GM23338 (cell line): ENCODE data around the gene HHAT. TPM values are rescaled to one million over a fixed set of nuclear protein-coding genes. Genes with fewer than 3 reads are reported as not detected.

Experiments used
- ATAC-seq: fragments of 200-7000 bp; cut with Tn5 transposase; 3 replicates; pipeline ENCODE4 v1.9.1; 2020
- DNase-seq: peaks from one replicate; pipeline ENCODE4 v3.0.0-alpha.2; 2015; ENCODE audit warnings: low spot score
- H2AFZ ChIP-seq: fragments of 200-600 bp; sonication (generic); 2 replicates; pipeline ENCODE4 v1.8.0; 2016; ENCODE audit warnings: antibody characterized with exemption, mild to moderate bottlenecking, moderate library complexity
- H3F3A ChIP-seq: fragments of 200-600 bp; sonication (generic); replicated peaks from 2 replicates; pipeline ENCODE4 v1.8.0; 2017; ENCODE audit warnings: antibody characterized with exemption, mixed run types, low read depth
- H3K27ac ChIP-seq: fragments of 200-600 bp; sonication (generic); 2 replicates; pipeline ENCODE4 v1.6.1; 2016; ENCODE audit warnings: low read depth
- H3K27me3 ChIP-seq: fragments of 200-600 bp; sonication (generic); 2 replicates; pipeline ENCODE4 v1.8.0; 2016; ENCODE audit warnings: mild to moderate bottlenecking, mixed run types, moderate library complexity; ENCODE audit not compliant: insufficient read depth
- H3K36me3 ChIP-seq: fragments of 200-600 bp; sonication (generic); 2 replicates; pipeline ENCODE4 v1.8.0; 2016; ENCODE audit warnings: mild to moderate bottlenecking; ENCODE audit not compliant: insufficient read depth
- H3K4me1 ChIP-seq: fragments of 200-600 bp; sonication (generic); 2 replicates; pipeline ENCODE4 v1.8.0; 2016; ENCODE audit warnings: mild to moderate bottlenecking, moderate library complexity; ENCODE audit not compliant: insufficient read depth
- H3K4me2 ChIP-seq: fragments of 200-600 bp; sonication (generic); 2 replicates; pipeline ENCODE4 v1.7.1; 2017; ENCODE audit warnings: mixed run types
- H3K4me3 ChIP-seq: fragments of 200-600 bp; sonication (generic); 2 replicates; pipeline ENCODE4 v1.6.1; 2016; ENCODE audit warnings: mixed run types
- H3K79me2 ChIP-seq: fragments of 200-600 bp; sonication (generic); replicated peaks from 2 replicates; pipeline ENCODE4 v1.8.0; 2017; ENCODE audit warnings: mild to moderate bottlenecking; ENCODE audit not compliant: insufficient read depth
- H3K9me2 ChIP-seq: fragments of 200-600 bp; sonication (generic); 2 replicates; pipeline ENCODE4 v1.8.0; 2017; ENCODE audit not compliant: insufficient read depth
- H4K20me1 ChIP-seq: fragments of 200-600 bp; sonication (generic); replicated peaks from 2 replicates; pipeline ENCODE4 v1.8.0; 2017; ENCODE audit warnings: mild to moderate bottlenecking; ENCODE audit not compliant: insufficient read depth
- H3K27ac Mint-ChIP-seq: 2 replicates; pipeline ENCODE4 v1.8.0; 2020; ENCODE audit warnings: inconsistent platforms, mild to moderate bottlenecking, moderate library complexity, mixed read lengths
- H3K27me3 Mint-ChIP-seq: 3 replicates; pipeline ENCODE4 v1.8.0; 2022; ENCODE audit warnings: low read depth, mild to moderate bottlenecking, moderate library complexity, mixed read lengths, inconsistent platforms; ENCODE audit not compliant: insufficient read depth, poor library complexity
- H3K36me3 Mint-ChIP-seq: 3 replicates; pipeline ENCODE4 v1.8.0; 2021; ENCODE audit warnings: low read depth, mild to moderate bottlenecking, inconsistent platforms, moderate library complexity, mixed read lengths
- H3K4me1 Mint-ChIP-seq: 3 replicates; pipeline ENCODE4 v1.8.0; 2020; ENCODE audit warnings: mild to moderate bottlenecking, inconsistent platforms, mixed read lengths
- H3K4me3 Mint-ChIP-seq: 3 replicates; pipeline ENCODE4 v1.8.0; 2021; ENCODE audit warnings: moderate library complexity, mild to moderate bottlenecking, inconsistent platforms, mixed read lengths
- H3K9me3 Mint-ChIP-seq: 3 replicates; pipeline ENCODE4 v1.8.0; 2020; ENCODE audit warnings: moderate library complexity, mild to moderate bottlenecking, inconsistent platforms, mixed read lengths
- CREB1 ChIP-seq: fragments of 250-450 bp; sonication (Bioruptor Pico); IDR thresholded peaks from 2 replicates; pipeline ENCODE4 v1.5.0; 2020; ENCODE audit warnings: low read depth, mild to moderate bottlenecking, moderate library complexity
- EZH2phosphoT487 ChIP-seq: fragments of 200-600 bp; sonication (generic); IDR thresholded peaks from one replicate; pipeline ENCODE4 v1.8.1; 2018; ENCODE audit warnings: antibody characterized with exemption; ENCODE audit not compliant: unreplicated experiment
- JUNB ChIP-seq: IDR thresholded peaks from one replicate; pipeline ENCODE4 v1.6.1; 2016; ENCODE audit warnings: antibody characterized with exemption; ENCODE audit not compliant: unreplicated experiment
- NANOG ChIP-seq: IDR thresholded peaks from 2 replicates; pipeline ENCODE4 v1.6.1; 2016; ENCODE audit warnings: antibody characterized with exemption, borderline replicate concordance
- ZNF114 ChIP-seq: fragments of 250-450 bp; sonication (Bioruptor Pico); IDR thresholded peaks from 2 replicates; pipeline ENCODE4 v1.5.0; 2020; ENCODE audit warnings: mild to moderate bottlenecking, moderate library complexity
- ZNF331 ChIP-seq: fragments of 250-450 bp; sonication (Bioruptor Pico); IDR thresholded peaks from 2 replicates; pipeline ENCODE4 v1.5.0; 2020; ENCODE audit warnings: low read depth, mild to moderate bottlenecking, moderate library complexity
- polyA plus RNA-seq: library from polyadenylated mRNA; unstranded; fragments of >200 nt; fragmentation: Nextera tagmentation; extraction: Ambion mirVana; gene quantifications from 2 replicates; pipeline ENCODE4 v1.2.1, GENCODE V29; 2016
- total RNA-seq: library from RNA; depleted of rRNA; stranded (reverse); fragments of >200 nt; shearing (Covaris generic); gene quantifications from 2 replicates; pipeline ENCODE4 v1.2.3, GENCODE V29; 2014
- TF ChIP-seq, protein P1 (sequence below): fragments of 250-450 bp; sonication (Bioruptor Pico); IDR thresholded peaks from 2 replicates; pipeline ENCODE4 v1.5.0; 2020; ENCODE audit warnings: mild to moderate bottlenecking, moderate library complexity
- TF ChIP-seq, protein P2 (sequence below), 2 experiments: fragments of 200-600 bp in 1 of 2; sonication (generic) in 1 of 2; conservative IDR thresholded peaks; 2 replicates each; pipeline versions ENCODE4 v1.5.1 to v1.6.1; 2016 to 2017; ENCODE audit warnings: antibody characterized with exemption in 2 of 2, low read depth in 2 of 2, mild to moderate bottlenecking in 2 of 2, moderate library complexity in 1 of 2

Gene HHAT
- total and polyA plus RNA-seq, 2 experiments from 2014 or later = 0.11 to 0.66 TPM

DNA sequence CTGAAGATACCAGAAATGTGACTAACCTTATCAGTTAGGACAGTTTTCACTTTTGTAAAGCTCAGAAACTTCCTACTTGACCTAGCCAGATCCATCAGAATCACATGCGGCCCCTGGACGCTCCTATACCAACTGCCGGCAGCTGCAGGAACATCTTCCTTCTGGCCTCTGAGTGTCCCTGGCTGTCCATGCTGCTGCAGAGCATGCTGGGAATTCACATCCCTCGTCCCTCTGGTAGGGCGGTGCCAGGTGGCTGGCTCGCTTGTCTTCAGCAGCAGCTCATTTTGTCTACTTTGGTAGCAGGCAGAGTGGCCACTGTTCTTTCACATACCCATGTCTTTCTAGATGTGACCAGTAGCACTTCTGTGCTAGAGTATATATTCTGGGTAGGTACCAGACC, 34.4 kb downstream of the HHAT start (continued):
- TF ChIP-seq, protein P1, sequence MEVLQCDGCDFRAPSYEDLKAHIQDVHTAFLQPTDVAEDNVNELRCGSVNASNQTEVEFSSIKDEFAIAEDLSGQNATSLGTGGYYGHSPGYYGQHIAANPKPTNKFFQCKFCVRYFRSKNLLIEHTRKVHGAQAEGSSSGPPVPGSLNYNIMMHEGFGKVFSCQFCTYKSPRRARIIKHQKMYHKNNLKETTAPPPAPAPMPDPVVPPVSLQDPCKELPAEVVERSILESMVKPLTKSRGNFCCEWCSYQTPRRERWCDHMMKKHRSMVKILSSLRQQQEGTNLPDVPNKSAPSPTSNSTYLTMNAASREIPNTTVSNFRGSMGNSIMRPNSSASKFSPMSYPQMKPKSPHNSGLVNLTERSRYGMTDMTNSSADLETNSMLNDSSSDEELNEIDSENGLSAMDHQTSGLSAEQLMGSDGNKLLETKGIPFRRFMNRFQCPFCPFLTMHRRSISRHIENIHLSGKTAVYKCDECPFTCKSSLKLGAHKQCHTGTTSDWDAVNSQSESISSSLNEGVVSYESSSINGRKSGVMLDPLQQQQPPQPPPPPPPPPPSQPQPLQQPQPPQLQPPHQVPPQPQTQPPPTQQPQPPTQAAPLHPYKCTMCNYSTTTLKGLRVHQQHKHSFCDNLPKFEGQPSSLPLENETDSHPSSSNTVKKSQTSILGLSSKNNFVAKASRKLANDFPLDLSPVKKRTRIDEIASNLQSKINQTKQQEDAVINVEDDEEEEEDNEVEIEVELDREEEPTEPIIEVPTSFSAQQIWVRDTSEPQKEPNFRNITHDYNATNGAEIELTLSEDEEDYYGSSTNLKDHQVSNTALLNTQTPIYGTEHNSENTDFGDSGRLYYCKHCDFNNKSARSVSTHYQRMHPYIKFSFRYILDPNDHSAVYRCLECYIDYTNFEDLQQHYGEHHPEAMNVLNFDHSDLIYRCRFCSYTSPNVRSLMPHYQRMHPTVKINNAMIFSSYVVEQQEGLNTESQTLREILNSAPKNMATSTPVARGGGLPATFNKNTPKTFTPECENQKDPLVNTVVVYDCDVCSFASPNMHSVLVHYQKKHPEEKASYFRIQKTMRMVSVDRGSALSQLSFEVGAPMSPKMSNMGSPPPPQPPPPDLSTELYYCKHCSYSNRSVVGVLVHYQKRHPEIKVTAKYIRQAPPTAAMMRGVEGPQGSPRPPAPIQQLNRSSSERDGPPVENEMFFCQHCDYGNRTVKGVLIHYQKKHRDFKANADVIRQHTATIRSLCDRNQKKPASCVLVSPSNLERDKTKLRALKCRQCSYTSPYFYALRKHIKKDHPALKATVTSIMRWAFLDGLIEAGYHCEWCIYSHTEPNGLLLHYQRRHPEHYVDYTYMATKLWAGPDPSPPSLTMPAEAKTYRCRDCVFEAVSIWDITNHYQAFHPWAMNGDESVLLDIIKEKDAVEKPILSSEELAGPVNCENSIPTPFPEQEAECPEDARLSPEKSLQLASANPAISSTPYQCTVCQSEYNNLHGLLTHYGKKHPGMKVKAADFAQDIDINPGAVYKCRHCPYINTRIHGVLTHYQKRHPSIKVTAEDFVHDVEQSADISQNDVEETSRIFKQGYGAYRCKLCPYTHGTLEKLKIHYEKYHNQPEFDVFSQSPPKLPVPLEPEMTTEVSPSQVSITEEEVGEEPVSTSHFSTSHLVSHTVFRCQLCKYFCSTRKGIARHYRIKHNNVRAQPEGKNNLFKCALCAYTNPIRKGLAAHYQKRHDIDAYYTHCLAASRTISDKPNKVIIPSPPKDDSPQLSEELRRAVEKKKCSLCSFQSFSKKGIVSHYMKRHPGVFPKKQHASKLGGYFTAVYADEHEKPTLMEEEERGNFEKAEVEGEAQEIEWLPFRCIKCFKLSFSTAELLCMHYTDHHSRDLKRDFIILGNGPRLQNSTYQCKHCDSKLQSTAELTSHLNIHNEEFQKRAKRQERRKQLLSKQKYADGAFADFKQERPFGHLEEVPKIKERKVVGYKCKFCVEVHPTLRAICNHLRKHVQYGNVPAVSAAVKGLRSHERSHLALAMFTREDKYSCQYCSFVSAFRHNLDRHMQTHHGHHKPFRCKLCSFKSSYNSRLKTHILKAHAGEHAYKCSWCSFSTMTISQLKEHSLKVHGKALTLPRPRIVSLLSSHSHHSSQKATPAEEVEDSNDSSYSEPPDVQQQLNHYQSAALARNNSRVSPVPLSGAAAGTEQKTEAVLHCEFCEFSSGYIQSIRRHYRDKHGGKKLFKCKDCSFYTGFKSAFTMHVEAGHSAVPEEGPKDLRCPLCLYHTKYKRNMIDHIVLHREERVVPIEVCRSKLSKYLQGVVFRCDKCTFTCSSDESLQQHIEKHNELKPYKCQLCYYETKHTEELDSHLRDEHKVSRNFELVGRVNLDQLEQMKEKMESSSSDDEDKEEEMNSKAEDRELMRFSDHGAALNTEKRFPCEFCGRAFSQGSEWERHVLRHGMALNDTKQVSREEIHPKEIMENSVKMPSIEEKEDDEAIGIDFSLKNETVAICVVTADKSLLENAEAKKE (CRISPR knock-in tag) = no peak
- TF ChIP-seq ZNF114 (CRISPR knock-in tag) = no peak

DNA sequence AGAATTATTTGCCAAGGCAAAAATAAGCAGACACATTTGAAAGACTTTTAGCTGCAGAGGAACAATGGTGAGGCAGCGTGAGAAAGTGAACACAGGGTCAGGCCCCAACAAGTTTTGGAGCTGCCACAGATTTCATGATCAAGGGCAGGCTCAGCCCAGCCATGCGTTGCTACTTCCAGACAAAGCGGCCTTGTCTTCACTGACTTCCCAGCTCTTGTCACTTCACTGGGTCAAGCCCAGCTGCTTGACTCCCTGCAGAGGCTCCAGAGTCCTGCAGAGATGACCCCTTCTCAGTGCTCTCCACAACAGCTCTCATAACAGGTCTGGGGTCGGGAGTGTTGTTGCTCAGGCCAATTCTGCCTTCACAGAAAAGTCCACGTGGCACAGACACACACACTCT, 35.8 kb downstream of the HHAT start:
- H3K27me3 Mint-ChIP-seq = peaks cover 5% of the 10 kb centered on the region
- no peaks in the 10 kb centered on the region for H3K36me3 Mint-ChIP-seq
- no peak overlapping the region for H3K4me3 Mint-ChIP-seq
- H2AFZ ChIP-seq = no peak overlapping the region
- peaks cover 35% of the 10 kb centered on the region for H3K4me1 Mint-ChIP-seq
- H3K4me2 ChIP-seq = no peak overlapping the region
- no peaks in the 10 kb centered on the region for H3K9me2 ChIP-seq
- H4K20me1 ChIP-seq = no peaks in the 10 kb centered on the region
- no peaks in the 10 kb centered on the region for H3K9me3 Mint-ChIP-seq
- ATAC-seq (no peak), DNase-seq (no peak)
- no peaks in the 10 kb centered on the region for H3K27me3 ChIP-seq
- H3K36me3 ChIP-seq = no peaks in the 10 kb centered on the region
- no peaks in the 10 kb centered on the region for H3F3A ChIP-seq
- H3K4me3 ChIP-seq = no peak overlapping the region
- peaks cover 28% of the 10 kb centered on the region for H3K4me1 ChIP-seq
- H3K27ac ChIP-seq = no peak overlapping the region
- H3K79me2 ChIP-seq = no peaks in the 10 kb centered on the region
- H3K27ac Mint-ChIP-seq = no peak overlapping the region
- TF ChIP-seq, protein P2, sequence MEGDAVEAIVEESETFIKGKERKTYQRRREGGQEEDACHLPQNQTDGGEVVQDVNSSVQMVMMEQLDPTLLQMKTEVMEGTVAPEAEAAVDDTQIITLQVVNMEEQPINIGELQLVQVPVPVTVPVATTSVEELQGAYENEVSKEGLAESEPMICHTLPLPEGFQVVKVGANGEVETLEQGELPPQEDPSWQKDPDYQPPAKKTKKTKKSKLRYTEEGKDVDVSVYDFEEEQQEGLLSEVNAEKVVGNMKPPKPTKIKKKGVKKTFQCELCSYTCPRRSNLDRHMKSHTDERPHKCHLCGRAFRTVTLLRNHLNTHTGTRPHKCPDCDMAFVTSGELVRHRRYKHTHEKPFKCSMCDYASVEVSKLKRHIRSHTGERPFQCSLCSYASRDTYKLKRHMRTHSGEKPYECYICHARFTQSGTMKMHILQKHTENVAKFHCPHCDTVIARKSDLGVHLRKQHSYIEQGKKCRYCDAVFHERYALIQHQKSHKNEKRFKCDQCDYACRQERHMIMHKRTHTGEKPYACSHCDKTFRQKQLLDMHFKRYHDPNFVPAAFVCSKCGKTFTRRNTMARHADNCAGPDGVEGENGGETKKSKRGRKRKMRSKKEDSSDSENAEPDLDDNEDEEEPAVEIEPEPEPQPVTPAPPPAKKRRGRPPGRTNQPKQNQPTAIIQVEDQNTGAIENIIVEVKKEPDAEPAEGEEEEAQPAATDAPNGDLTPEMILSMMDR (conservative IDR thresholded peaks at IDR 0.05; ENCODE audit: low read depth in 2 of 2) = no peak
- TF ChIP-seq NANOG (no peak), EZH2phosphoT487 (no peak), ZNF331 (CRISPR knock-in tag) (no peak), CREB1 (CRISPR knock-in tag) (no peak), JUNB (no peak)
- TF ChIP-seq, protein P1 (CRISPR knock-in tag) = no peak
